ENCODE data around the gene PLCH1. TPM values are rescaled to one million over a fixed set of nuclear protein-coding genes. Genes with fewer than 3 reads are reported as not detected.

Gene PLCH1
- total RNA-seq, 1 experiment from 2014 or later: 4.1 TPM

GRCh38 chr3:155372281-155372680, 372.6 kb downstream of the PLCH1 start:
- no peak overlapping the region for H3K4me2 ChIP-seq (ENCODE audit: low read length)
- no TSS peak for BruUV-seq (replicated peaks)
- no peaks in the 10 kb centered on the region for H3K27me3 ChIP-seq (ENCODE audit: low read length)
- intact Hi-C loops (cut with micrococcal nuclease): no loop called here
- TF ChIP-seq, protein P1, sequence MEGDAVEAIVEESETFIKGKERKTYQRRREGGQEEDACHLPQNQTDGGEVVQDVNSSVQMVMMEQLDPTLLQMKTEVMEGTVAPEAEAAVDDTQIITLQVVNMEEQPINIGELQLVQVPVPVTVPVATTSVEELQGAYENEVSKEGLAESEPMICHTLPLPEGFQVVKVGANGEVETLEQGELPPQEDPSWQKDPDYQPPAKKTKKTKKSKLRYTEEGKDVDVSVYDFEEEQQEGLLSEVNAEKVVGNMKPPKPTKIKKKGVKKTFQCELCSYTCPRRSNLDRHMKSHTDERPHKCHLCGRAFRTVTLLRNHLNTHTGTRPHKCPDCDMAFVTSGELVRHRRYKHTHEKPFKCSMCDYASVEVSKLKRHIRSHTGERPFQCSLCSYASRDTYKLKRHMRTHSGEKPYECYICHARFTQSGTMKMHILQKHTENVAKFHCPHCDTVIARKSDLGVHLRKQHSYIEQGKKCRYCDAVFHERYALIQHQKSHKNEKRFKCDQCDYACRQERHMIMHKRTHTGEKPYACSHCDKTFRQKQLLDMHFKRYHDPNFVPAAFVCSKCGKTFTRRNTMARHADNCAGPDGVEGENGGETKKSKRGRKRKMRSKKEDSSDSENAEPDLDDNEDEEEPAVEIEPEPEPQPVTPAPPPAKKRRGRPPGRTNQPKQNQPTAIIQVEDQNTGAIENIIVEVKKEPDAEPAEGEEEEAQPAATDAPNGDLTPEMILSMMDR (conservative IDR thresholded peaks at IDR 0.05; ENCODE audit: low read depth, low read length): no peak
- TF ChIP-seq EZH2phosphoT487 (IDR thresholded peaks at IDR 0.05; ENCODE audit: borderline replicate concordance, low read length): no peak
- TF ChIP-seq EZH2 (IDR thresholded peaks at IDR 0.05; ENCODE audit: low read length, unreplicated experiment): no peak
- CTCF ChIA-PET: no interaction called here
- no peak for ATAC-seq
- no peak overlapping the region for H3K27ac ChIP-seq (ENCODE audit: low read length)
- H3K4me1 ChIP-seq (ENCODE audit: insufficient read depth, low read length): no peaks in the 10 kb centered on the region
- POLR2A ChIA-PET (ENCODE audit: unreplicated experiment): interaction anchor here (0.5 kb wide), 1 partner anchor 433 kb away, joined by 3 read pairs; no protein-coding TSS in a partner anchor
- H3K9ac ChIP-seq (ENCODE audit: low read length): no peak overlapping the region
- H3K36me3 ChIP-seq (ENCODE audit: low read depth, low read length): no peaks in the 10 kb centered on the region
- no peak overlapping the region for H3K4me3 ChIP-seq (ENCODE audit: low read length)
- H3F3A ChIP-seq (ENCODE audit: low read length, unreplicated experiment): no peaks in the 10 kb centered on the region
- no peaks in the 10 kb centered on the region for H3K9me2 ChIP-seq (replicated peaks; ENCODE audit: low read length)
- no peaks in the 10 kb centered on the region for H4K20me1 ChIP-seq (ENCODE audit: low read length)
- DNase-seq: no peak
- no peaks in the 10 kb centered on the region for H3K79me2 ChIP-seq (ENCODE audit: low read length)
- H3K9me3 ChIP-seq (ENCODE audit: low read length): no peaks in the 10 kb centered on the region
- H2AFZ ChIP-seq (ENCODE audit: low read length): no peak overlapping the region

DNA sequence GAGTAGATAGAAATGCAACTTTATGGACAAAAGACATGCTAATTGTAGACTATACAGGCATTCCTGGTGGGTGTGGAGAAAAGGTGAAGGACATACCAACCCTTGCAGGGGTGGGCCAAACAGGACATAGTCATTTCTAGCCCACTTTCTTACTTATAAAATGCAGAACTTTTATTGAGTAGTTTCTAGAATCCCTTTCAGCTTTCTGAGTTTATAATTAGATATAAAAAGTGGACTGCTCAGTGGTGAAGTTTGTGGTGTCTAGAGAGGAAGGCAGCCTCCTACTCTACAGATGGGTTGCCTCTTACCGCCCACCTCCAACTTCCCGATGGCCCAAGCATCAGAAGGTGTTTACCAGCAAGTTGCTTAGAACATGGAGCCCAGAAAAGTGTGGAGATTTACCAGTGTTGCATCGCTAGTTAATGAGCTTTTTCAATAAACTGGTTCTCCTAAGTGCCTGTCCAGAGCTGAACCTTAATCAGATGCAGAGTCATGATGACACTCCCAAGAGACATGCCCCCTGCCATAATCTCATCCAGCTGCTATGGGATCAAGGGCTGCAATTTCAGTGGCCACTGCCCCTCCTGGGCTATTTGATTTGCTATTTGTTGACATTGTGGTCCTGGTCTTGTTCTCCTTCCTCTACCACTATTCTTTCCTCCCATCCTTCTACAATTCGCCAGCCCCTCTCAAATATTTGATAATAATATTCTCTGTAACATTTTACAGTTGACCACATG, 373.9 kb downstream of the PLCH1 start:
- no peaks in the 10 kb centered on the region for H3K4me1 ChIP-seq (ENCODE audit: insufficient read depth, low read length)
- ChIA-PET CTCF (no interaction called here), POLR2A (ENCODE audit: unreplicated experiment) (no interaction called here)
- no peak overlapping the region for H3K4me2 ChIP-seq (ENCODE audit: low read length)
- no peaks in the 10 kb centered on the region for H3K27me3 ChIP-seq (ENCODE audit: low read length)
- no peak for ATAC-seq
- H3K79me2 ChIP-seq (ENCODE audit: low read length): no peaks in the 10 kb centered on the region
- H3K9me3 ChIP-seq (ENCODE audit: low read length): no peaks in the 10 kb centered on the region
- no peak overlapping the region for H3K9ac ChIP-seq (ENCODE audit: low read length)
- H2AFZ ChIP-seq (ENCODE audit: low read length): no peak overlapping the region
- TF ChIP-seq EZH2 (IDR thresholded peaks at IDR 0.05; ENCODE audit: low read length, unreplicated experiment): no peak
- no peaks in the 10 kb centered on the region for H4K20me1 ChIP-seq (ENCODE audit: low read length)
- H3K27ac ChIP-seq (ENCODE audit: low read length): no peak overlapping the region
- H3K4me3 ChIP-seq (ENCODE audit: low read length): no peak overlapping the region
- H3F3A ChIP-seq (ENCODE audit: low read length, unreplicated experiment): no peaks in the 10 kb centered on the region
- intact Hi-C loops (cut with micrococcal nuclease): no loop called here
- H3K9me2 ChIP-seq (replicated peaks; ENCODE audit: low read length): no peaks in the 10 kb centered on the region
- no peak for DNase-seq
- BruUV-seq (replicated peaks): no TSS peak
- no peaks in the 10 kb centered on the region for H3K36me3 ChIP-seq (ENCODE audit: low read depth, low read length)

- intact Hi-C loops (cut with micrococcal nuclease): no loop called here
Observed at GRCh38 chr3:155370198-155370597, 374.7 kb downstream of the PLCH1 start.

More at GRCh38 chr3:155370198-155370597, 374.7 kb downstream of the PLCH1 start:
- no peaks in the 10 kb centered on the region for H3K36me3 ChIP-seq (ENCODE audit: low read depth, low read length)
- ATAC-seq: no peak
- no peak overlapping the region for H3K27ac ChIP-seq (ENCODE audit: low read length)
- no peaks in the 10 kb centered on the region for H4K20me1 ChIP-seq (ENCODE audit: low read length)
- no peaks in the 10 kb centered on the region for H3K9me2 ChIP-seq (replicated peaks; ENCODE audit: low read length)
- H3K79me2 ChIP-seq (ENCODE audit: low read length): no peaks in the 10 kb centered on the region
- no peaks in the 10 kb centered on the region for H3K27me3 ChIP-seq (ENCODE audit: low read length)
- DNase-seq: no peak
- H2AFZ ChIP-seq (ENCODE audit: low read length): no peak overlapping the region
- BruUV-seq (replicated peaks): no TSS peak
- TF ChIP-seq EZH2phosphoT487 (IDR thresholded peaks at IDR 0.05; ENCODE audit: borderline replicate concordance, low read length): no peak
- TF ChIP-seq, protein P1 (conservative IDR thresholded peaks at IDR 0.05; ENCODE audit: low read depth, low read length): no peak
- no peak for TF ChIP-seq EZH2 (IDR thresholded peaks at IDR 0.05; ENCODE audit: low read length, unreplicated experiment)
- no peak overlapping the region for H3K9ac ChIP-seq (ENCODE audit: low read length)
- H3F3A ChIP-seq (ENCODE audit: low read length, unreplicated experiment): no peaks in the 10 kb centered on the region
- no peaks in the 10 kb centered on the region for H3K9me3 ChIP-seq (ENCODE audit: low read length)
- H3K4me2 ChIP-seq (ENCODE audit: low read length): no peak overlapping the region
- no peaks in the 10 kb centered on the region for H3K4me1 ChIP-seq (ENCODE audit: insufficient read depth, low read length)
- ChIA-PET POLR2A (ENCODE audit: unreplicated experiment) (no interaction called here), CTCF (no interaction called here)
- no peak overlapping the region for H3K4me3 ChIP-seq (ENCODE audit: low read length)
